ENCODE measurements around the gene FXR2.

FXR2 gene

DNA sequence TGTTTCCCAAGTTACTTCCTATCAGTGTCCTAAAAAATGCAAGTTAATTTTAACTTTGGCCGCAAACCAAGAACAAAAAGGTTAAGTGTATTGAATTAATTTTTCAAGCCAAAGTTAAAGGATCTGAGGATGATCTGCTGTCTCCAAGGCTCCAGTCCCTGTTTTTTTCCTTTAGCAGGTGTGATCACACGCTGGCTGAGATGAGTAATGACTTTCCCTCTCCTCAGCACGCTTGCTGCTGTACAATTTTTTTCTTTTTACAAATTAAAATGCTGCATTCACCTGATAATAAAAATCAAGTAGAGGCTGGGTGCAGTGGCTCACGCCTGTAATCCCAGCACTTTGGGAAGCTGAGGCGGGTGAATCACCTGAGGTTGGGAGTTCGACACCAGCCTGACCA lies 69.8 kb downstream of the FXR2 start:
- DNase-seq, result no peak

Data from CD4-positive, alpha-beta T cell treated with Interleukin-21 for 1 hour (primary cell).